Left ventricle myocardium inferior (tissue), 1 donor: Measurements from ENCODE around the gene ANKRD17. TPM values are rescaled to one million over a fixed set of nuclear protein-coding genes. Genes with fewer than 3 reads are reported as not detected.

Source experiments
- DNase-seq: peaks from one replicate; pipeline ENCODE4 v3.0.0-alpha.2; 2020
- H3K27ac ChIP-seq: fragments of 200-600 bp; replicated peaks from 2 replicates; pipeline ENCODE4 v1.8.0; 2021
- H3K27me3 ChIP-seq: fragments of 200-600 bp; 2 replicates; pipeline ENCODE4 v1.8.0; 2021; ENCODE audit warnings: low read depth
- H3K36me3 ChIP-seq: fragments of 200-600 bp; 2 replicates; pipeline ENCODE4 v1.8.0; 2021
- H3K4me1 ChIP-seq: fragments of 200-600 bp; 2 replicates; pipeline ENCODE4 v1.8.0; 2021
- H3K4me3 ChIP-seq: fragments of 200-600 bp; 2 replicates; pipeline ENCODE4 v1.8.0; 2021; ENCODE audit warnings: mild to moderate bottlenecking, moderate library complexity
- H3K9me3 ChIP-seq: fragments of 200-600 bp; replicated peaks from 2 replicates; pipeline ENCODE4 v1.8.0; 2021
- CTCF ChIP-seq: fragments of 200-600 bp; IDR thresholded peaks from 2 replicates; pipeline ENCODE4 v1.8.0; 2021; ENCODE audit warnings: antibody characterized with exemption, mild to moderate bottlenecking, borderline replicate concordance
- intact Hi-C: fragments of 100-400 bp; cut with micrococcal nuclease; formaldehyde crosslinking; loops from one replicate; pipeline ENCODE4 v1.11.0; 2022
- total RNA-seq: library from RNA; stranded (reverse); fragmentation: NEBNext Ultra II Directional; extraction: Animal tissue kit (Norgen Biotek cat#: 25700); gene quantifications from one replicate; pipeline ENCODE4 v1.2.1, GENCODE V29; 2021
- donor health status: DM: no; HTN: yes; CAD: no; lungs with severe emphysema.

Gene ANKRD17
- total RNA-seq, 1 donor from 2014 or later: 54.1 TPM

GRCh38 chr4:73152893-73153292 is 105.7 kb downstream of the ANKRD17 start:
- H3K27me3 ChIP-seq: no peaks in the 10 kb centered on the region
- no peaks in the 10 kb centered on the region for H3K4me1 ChIP-seq
- no peak for TF ChIP-seq CTCF
- intact Hi-C loops: no loop called here
- no peak overlapping the region for H3K27ac ChIP-seq
- H3K36me3 ChIP-seq: peaks cover 69% of the 10 kb centered on the region
- no peaks in the 10 kb centered on the region for H3K9me3 ChIP-seq
- DNase-seq: no peak
- no peak overlapping the region for H3K4me3 ChIP-seq

- Histone ChIP-seq H3K4me3 (no peak overlapping the region), H3K36me3 (peaks cover 93% of the 10 kb centered on the region), H3K4me1 (peaks cover 13% of the 10 kb centered on the region), H3K27ac (no peak overlapping the region), H3K9me3 (no peaks in the 10 kb centered on the region), H3K27me3 (no peaks in the 10 kb centered on the region)
- intact Hi-C loops: no loop called here
- TF ChIP-seq CTCF: no peak
- DNase-seq: no peak
These were observed 115.5 kb downstream of the ANKRD17 start for GRCh38 chr4:73142995-73143547.

- Histone ChIP-seq H3K27me3 (no peaks in the 10 kb centered on the region), H3K27ac (no peak overlapping the region), H3K4me3 (no peak overlapping the region), H3K4me1 (peaks cover 13% of the 10 kb centered on the region), H3K36me3 (peaks cover 81% of the 10 kb centered on the region), H3K9me3 (no peaks in the 10 kb centered on the region)
- no peak for TF ChIP-seq CTCF
- intact Hi-C loops: no loop called here
- no peak for DNase-seq
These were observed 118.6 kb downstream of the ANKRD17 start for GRCh38 chr4:73139991-73140390.

GRCh38 chr4:73139245-73139644 is 119.4 kb downstream of the ANKRD17 start:
- no peak for DNase-seq
- Histone ChIP-seq H3K27me3 (no peaks in the 10 kb centered on the region), H3K27ac (no peak overlapping the region), H3K36me3 (peaks cover 81% of the 10 kb centered on the region), H3K9me3 (no peaks in the 10 kb centered on the region), H3K4me1 (peaks cover 13% of the 10 kb centered on the region), H3K4me3 (no peak overlapping the region)
- intact Hi-C loops: no loop called here
- no peak for TF ChIP-seq CTCF

- Histone ChIP-seq H3K9me3 (no peaks in the 10 kb centered on the region), H3K4me3 (no peak overlapping the region), H3K27ac (no peak overlapping the region), H3K36me3 (peaks cover 81% of the 10 kb centered on the region), H3K4me1 (peaks cover 13% of the 10 kb centered on the region), H3K27me3 (no peaks in the 10 kb centered on the region)
- DNase-seq: no peak
- no peak for TF ChIP-seq CTCF
- intact Hi-C loops: no loop called here
These were observed 121.5 kb downstream of the ANKRD17 start for GRCh38 chr4:73137121-73137520.
